Cortex of kidney (tissue), 1 donor: Measurements from ENCODE around the gene HPCAL1.

Experiments used
- DNase-seq: peaks from one replicate; lab custom pipeline; 2025; lab: John Stamatoyannopoulos, UW

Gene HPCAL1

GRCh38 chr2:10355471-10356438 lies 53.1 kb downstream of the HPCAL1 start:
- no peak for DNase-seq

DNA sequence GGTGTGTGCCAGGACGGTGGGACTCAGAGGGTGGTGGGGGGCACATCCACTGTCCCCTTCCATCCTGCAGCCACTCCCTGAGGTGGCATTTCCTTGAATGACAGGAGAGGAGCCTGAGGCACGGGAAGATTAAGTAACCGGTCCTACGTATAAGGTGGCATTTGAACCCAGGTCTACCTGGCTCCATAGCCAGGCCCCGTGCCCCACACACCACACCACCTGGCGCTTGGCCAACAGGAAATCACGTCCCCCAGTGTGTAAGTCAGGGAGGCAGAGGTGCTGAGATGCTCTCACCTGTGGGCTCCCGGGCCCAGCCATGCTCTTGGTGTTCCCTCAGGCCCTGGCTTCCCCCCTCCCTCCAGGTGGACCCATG lies 53.7 kb downstream of the HPCAL1 start:
- no peak for DNase-seq

- DNase-seq, result no peak
Measured at GRCh38 chr2:10357193-10358169, 54.8 kb downstream of the HPCAL1 start.

GRCh38 chr2:10359246-10359645 lies 56.5 kb downstream of the HPCAL1 start:
- no peak for DNase-seq

DNA sequence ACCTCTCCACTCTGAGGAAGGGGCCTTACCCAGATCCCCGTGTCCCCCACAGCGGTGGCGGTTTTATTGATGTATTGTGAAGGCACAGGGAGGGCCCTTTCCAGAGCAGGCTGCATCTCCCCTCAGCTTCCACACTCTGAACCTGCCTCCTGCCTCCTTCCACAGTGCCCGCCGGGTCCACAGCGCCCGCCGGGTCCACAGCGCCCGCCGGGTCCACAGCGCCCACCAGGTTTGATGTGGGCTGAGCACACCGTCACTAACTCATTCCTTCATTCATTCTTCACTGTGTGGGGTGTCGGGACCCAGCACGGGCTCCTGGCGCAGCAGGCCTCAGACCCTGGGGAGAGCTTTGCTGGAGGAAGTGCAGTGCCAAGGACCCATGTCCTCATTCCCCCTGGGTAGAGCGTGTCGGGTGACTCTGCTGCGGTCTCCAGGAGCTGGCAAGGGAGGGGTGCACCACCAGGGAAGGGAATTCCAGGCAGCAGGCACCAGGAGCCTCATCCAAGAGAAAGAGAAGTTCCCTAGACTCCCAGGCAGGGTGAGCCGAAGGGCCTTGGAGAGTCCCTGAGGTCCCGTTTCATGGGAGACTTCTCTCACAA lies 57.1 kb downstream of the HPCAL1 start:
- DNase-seq, result no peak

GRCh38 chr2:10360460-10360849 lies 57.8 kb downstream of the HPCAL1 start:
- no peak for DNase-seq

- DNase-seq, result no peak
Measured at GRCh38 chr2:10360850-10361588, 58.3 kb downstream of the HPCAL1 start.

DNA sequence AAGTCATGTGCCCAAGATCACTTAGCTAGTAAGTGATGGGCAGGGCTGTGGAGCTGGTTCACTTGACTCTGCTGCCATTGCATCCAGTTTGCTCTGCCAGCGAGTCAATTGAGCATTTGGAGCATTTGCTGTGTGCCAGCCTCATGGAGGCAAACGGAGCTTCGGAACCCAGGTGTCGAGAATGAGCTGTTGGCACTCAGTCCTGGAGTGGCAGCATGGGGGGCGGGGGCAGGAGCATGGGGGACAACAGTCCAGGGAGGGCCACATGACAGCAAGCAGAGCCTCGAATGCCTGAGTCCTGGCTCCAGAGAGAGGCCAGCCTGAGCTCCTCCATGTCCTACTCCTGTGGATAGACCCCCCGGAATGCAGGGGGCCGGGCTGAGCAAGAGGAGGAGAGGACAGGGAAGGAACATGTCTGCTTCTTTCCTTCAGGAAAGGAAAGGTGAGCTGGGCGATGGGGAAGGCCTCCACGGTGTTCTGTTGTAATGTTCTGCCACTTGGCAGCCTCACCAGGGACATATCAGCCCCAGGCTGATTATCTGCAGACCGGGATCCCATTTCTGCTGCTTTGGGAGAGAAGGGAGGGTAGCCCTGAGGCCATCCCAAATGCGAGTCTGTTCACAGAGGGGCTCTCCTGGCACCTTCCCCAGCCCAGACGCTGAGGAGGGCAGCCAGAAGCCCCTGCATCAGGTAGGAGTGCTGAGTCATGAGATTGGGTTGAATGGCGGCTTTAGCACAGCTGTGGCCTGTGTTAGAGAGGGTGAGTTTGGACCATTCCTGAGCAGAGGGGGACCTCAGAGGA lies 59.6 kb downstream of the HPCAL1 start:
- no peak for DNase-seq

DNA sequence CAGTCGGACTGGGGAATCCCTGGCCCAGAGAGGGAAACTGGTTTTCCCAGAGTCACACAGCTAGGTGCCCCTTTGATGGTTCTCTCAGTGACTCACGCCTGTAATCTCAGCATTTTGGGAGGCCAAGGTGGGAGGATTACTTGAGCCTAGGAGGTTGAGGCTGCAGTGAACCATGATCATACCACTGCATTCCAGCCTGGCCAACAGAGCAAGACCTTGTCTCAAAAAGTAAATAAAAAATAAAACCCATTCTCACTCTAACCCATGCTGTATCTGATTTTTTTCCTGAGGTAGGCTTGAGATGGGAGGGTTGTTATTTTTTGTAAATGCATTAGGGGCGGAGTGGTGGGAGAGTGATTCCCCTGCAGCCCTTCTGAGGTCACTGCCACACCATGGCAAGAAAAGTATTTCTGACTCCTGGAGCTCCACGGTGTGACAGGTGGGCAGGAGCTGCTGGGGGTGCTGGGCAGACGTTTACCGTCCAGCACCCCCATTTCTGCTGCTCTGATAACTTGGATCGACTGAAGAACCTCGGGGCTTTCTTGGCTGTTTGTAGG lies 60.3 kb downstream of the HPCAL1 start:
- no peak for DNase-seq

GRCh38 chr2:10363861-10364610 lies 61.3 kb downstream of the HPCAL1 start:
- no peak for DNase-seq

DNA sequence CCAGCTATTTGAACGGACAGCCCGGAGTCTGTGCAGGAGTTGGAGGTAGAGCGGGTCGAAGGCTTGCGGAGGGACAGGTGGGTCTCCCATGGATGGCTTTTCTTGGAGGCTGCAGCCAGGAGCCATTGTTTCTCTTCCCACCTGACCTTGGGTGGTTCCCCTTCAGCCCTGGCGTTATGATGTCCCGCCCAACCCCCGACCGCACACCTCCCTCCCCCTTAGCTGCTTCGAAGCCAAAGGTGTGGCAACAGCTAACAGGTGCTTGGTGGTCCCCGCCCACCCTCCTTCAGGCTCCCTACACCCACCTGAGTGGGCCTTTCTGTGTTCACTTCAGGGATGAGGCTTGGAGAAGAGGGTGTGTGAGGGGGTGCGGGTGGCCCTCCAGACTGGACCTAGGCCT lies 62.7 kb downstream of the HPCAL1 start:
- DNase-seq, result no peak

DNA sequence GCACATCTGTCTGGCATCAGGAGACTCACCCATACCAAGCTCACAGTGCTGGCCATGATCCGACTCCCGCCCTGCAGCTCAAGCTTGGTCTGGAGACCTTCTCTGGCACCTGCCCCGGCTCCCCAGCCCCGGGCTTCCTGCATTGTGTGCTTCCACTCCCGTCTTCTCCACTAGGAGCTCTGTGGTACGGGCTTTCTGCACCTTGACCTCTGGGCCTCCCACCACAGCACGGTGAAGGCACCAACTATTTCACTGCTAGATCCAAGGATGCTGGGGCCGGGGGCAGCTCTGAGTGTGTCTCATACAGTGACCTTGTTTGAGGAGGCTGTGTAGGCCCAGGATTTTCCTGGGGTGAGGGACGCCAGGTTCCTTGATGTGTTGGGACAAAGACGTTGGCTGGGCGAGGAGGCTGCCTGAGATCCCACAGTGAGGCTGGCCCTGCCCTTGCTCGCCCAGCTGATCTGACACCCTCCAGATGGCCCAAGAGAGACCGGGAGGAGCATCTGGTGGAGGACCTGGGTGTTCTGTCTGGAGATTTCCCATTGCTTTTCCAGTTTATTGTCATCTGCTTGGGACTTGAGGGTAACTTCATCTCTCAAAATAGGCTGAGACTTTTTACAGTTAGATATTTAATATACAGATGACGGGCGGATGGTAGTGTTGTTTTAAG lies 64.0 kb downstream of the HPCAL1 start:
- no peak for DNase-seq

DNA sequence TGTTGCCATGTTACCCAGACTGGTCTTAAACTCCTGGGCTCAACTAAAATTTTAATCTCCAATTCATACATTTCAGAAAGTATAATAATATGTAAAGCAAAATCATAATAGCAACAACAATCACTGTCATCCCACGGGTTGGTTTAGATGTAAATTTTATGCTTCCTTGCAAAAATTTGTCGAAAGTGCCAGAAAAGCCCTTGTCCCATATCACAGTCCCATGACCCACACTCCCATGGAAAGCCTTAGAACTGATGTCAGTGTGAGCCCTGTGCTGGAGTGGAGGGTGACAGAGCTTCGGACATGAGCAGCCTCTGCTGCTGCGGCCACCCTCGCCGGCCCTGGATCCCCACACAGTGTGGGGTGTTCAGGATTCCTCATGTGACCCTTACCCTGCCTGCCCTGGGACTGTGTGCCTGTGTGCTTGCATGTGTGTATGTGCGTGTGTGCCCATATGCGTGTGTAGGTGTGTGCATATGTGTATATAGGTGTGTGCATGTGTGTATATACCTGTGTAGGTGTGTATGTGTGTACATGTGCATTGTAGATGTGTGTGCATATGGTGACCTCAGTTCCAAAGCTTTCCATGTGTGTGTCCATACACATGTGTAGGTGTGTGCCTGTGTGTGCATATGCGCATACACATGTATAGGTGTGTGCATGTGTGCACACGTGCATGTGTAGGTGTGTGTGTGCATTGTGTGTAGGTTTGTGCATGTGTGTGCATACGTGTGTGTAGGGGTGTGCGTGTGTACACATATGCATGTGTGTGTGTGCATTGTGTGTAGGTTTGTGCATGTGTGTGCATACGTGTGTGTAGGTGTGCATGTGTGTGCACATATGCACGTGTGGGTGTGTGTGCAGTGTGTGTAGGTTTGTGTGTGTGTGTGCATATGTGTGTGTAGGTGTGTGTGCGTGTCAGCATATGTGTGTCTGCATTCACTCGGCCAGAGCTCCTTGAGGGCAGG lies 65.1 kb downstream of the HPCAL1 start:
- DNase-seq, result no peak

DNA sequence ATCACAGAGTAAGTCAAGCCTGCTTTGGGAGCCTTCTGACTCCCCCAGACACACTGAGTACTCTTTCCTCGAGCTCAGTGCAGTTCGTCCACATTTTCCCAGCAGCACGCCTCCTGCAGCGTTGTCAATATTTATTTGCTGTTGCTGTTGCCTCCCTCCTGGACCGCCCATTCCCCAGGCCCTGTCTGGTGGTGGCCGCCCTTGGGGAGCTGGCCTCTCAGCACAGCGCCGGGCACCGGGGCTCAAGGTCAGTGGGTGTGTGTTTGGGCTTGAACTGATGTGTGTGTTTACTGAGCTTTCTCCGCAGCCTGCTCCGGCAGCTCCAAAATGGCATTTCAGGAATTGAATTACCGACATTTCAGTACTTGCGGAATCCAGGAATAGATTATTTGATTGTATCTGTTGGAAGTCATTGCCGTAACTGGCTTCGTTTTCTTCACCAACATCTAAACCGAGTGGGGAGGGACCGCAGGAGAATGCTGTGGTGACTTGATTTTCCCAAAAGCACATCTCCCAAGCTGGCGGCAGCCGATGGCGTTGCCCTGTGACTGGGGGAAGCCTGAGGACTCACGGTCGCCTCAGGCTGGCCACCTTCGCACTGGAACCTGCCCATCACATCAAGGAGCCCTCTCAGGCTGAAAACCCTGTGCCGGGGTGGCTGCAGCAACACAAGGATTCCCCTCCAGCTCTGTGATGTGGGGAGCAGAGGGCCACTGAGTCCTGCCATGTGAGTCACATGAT lies 66.0 kb downstream of the HPCAL1 start:
- no peak for DNase-seq

- DNase-seq, result no peak
Measured at GRCh38 chr2:10369269-10370255, 66.9 kb downstream of the HPCAL1 start.

- no peak for DNase-seq
Measured at GRCh38 chr2:10370390-10370789, 67.7 kb downstream of the HPCAL1 start.
